GM21528 (cell line): ENCODE data around the gene TEX36.
"Not testable (repeated sequence)": the region's sequence is repeated elsewhere in the genome, so short reads cannot be mapped to it uniquely, and the experiment has no call there.

Source experiments
- ATAC-seq: cut with Tn5 transposase; IDR thresholded peaks from one replicate; pipeline ENCODE4 v1.9.1; 2021; ENCODE audit warnings: mild to moderate bottlenecking, moderate library complexity; ENCODE audit not compliant: unreplicated experiment, low FRiP score

The TEX36 gene

GRCh38 chr10:125692601-125693523 lies 9.9 kb upstream of the TEX36 start:
- no peak for ATAC-seq

- ATAC-seq: no peak
Observed at GRCh38 chr10:125692196-125692595, 9.2 kb upstream of the TEX36 start.

- no peak for ATAC-seq
Observed at GRCh38 chr10:125691160-125691981, 8.4 kb upstream of the TEX36 start.

- ATAC-seq: no peak
Observed at GRCh38 chr10:125689955-125690569, 7.1 kb upstream of the TEX36 start.

- no peak for ATAC-seq
Observed at GRCh38 chr10:125687507-125688185, 4.7 kb upstream of the TEX36 start.

- ATAC-seq: no peak
Observed at GRCh38 chr10:125684581-125684980, 1.6 kb upstream of the TEX36 start.

GRCh38 chr10:125683821-125684220 lies 858 bp upstream of the TEX36 start:
- ATAC-seq: no peak

- ATAC-seq: no peak
Observed at GRCh38 chr10:125679436-125679835, 3.5 kb downstream of the TEX36 start.

GRCh38 chr10:125672884-125673283 lies 10.1 kb downstream of the TEX36 start:
- no peak for ATAC-seq

GRCh38 chr10:125662584-125662983 lies 20.4 kb downstream of the TEX36 start:
- ATAC-seq: no peak

- ATAC-seq: no peak
Observed at GRCh38 chr10:125661941-125662515, 20.9 kb downstream of the TEX36 start.

- ATAC-seq: no peak
Observed at GRCh38 chr10:125661431-125661940, 21.5 kb downstream of the TEX36 start.

GRCh38 chr10:125659071-125659470 lies 23.9 kb downstream of the TEX36 start:
- ATAC-seq: no peak

GRCh38 chr10:125656523-125656922 lies 26.4 kb downstream of the TEX36 start:
- no peak for ATAC-seq

- not testable (repeated sequence) for ATAC-seq
Observed at GRCh38 chr10:125653113-125653512, 29.9 kb downstream of the TEX36 start.

GRCh38 chr10:125646311-125646710 lies 36.7 kb downstream of the TEX36 start:
- ATAC-seq: no peak

- no peak for ATAC-seq
Observed at GRCh38 chr10:125641398-125641797, 41.6 kb downstream of the TEX36 start.

- no peak for ATAC-seq
Observed at GRCh38 chr10:125640653-125641052, 42.3 kb downstream of the TEX36 start.

GRCh38 chr10:125639846-125640245 lies 43.1 kb downstream of the TEX36 start:
- ATAC-seq: no peak

- ATAC-seq: no peak
Observed at GRCh38 chr10:125638555-125638954, 44.4 kb downstream of the TEX36 start.
